ENCODE data around the gene SLFN13. TPM values are rescaled to one million over a fixed set of nuclear protein-coding genes. Genes with fewer than 3 reads are reported as not detected.
A peak's percentile ranks its signal among the peaks of the same experiment; 100 is the strongest.

Gene SLFN13
- total and polyA plus RNA-seq, 4 donors = 5.2 to 39.1 (median 12.9) TPM

DNA sequence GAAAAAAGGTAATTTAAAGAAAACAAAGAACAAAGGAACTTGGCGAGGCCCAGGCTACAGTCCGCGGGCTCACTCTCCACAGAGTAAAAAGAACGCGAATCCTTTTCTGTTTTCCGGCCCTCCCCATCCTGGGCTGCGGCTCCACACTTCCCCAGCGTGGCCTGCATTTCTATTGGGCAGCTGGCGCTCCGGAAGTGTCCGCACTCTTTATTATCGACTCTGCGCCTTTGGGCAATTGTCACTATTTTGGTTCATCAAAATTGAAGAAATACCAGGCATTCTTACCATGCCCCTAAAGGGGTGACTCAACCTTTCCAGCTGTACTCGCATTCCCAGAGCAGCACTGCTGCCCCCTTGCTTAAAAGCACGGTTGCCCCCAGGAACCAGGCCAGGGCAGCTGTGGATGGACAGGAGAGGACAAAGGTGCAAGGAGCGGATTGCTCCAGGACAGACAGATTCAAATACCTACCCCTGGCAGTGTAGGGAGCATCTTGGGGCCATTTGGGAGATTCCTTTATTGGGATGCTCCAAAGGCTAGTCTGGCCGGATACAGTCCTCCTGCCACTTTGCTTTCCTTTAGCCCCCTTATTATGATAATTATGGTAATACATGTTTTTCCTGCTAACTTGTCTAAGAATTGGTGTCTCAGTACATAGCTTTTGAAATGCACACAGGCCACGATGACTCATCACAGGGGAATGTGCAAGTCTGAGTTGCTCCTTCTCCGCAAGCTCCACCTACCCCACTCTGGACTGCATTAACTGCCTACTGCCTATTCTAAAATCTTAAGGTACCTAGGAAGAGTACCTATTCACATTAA lies 15.3 kb downstream of the SLFN13 start:
- WGBS, 2 donors = 9 to 12% methylated on average over 18 to 19 of the region's 19 CpGs
- peaks cover 0 to 9% (median 0%) of the 10 kb centered on the region in 3 donors for H3K27me3 ChIP-seq (ENCODE audit: control insufficient read depth in 3 of 3, insufficient read depth in 3 of 3, low read length in 2 of 3)
- TF ChIP-seq, protein P1, sequence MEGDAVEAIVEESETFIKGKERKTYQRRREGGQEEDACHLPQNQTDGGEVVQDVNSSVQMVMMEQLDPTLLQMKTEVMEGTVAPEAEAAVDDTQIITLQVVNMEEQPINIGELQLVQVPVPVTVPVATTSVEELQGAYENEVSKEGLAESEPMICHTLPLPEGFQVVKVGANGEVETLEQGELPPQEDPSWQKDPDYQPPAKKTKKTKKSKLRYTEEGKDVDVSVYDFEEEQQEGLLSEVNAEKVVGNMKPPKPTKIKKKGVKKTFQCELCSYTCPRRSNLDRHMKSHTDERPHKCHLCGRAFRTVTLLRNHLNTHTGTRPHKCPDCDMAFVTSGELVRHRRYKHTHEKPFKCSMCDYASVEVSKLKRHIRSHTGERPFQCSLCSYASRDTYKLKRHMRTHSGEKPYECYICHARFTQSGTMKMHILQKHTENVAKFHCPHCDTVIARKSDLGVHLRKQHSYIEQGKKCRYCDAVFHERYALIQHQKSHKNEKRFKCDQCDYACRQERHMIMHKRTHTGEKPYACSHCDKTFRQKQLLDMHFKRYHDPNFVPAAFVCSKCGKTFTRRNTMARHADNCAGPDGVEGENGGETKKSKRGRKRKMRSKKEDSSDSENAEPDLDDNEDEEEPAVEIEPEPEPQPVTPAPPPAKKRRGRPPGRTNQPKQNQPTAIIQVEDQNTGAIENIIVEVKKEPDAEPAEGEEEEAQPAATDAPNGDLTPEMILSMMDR (IDR thresholded peaks at IDR 0.05; ENCODE audit: control extremely low read depth, extremely low read depth) = no peak

DNA sequence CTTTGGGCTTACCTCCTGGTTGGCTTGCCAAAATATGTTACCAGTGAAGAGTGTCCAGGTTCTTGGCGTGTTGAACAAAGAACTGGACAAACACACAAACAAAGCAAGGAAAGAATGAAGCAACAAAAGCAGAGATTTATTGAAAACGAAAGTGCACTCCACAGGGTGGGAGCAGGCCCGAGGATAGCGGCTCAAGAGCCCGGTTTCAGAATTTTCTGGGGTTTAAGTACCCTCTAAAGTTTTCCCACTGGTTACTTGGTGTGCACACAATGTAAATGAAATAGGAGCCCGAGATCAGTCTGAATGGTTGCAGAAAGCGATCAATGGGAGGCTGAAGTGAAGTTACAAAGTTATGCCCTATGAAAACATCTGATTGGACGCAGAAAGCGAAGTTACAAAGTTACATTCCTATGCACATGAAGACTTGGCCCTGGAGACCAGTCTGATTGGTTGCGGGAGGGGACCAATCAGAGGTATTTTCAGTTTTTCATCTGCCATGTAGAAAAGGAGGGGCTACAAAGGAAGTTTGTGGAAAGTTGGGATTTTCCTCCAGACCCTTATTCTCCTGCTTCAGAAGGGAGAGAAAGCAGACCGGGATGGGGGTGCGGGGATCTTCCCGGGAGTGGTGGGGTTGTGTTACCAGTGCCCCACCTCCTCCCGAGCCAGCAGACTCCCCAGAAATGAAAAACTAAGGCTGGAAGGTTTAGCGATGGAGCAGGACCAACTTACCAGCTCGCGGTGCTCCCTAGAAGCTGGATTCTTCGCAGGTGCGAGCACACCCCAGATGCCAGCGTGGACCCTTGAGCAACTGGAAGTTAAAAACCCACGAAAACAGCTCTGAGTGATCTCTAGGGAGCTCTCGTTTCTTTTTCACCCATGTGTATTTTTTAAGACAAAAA lies 16.1 kb downstream of the SLFN13 start, which contains the start of gene SLFN12:
TSS of gene SLFN12 (minus strand) at position 325 of the 899 bp plus-strand sequence. CDS start 9,472 bp downstream, outside the sequence.
- Histone ChIP-seq H3K36me3 (ENCODE audit: control insufficient read depth in 4 of 4, insufficient read depth in 4 of 4, low read length in 4 of 4) (no peaks in the 10 kb centered on the region), H3K27me3 (ENCODE audit: control insufficient read depth in 3 of 3, insufficient read depth in 3 of 3, low read length in 2 of 3) (peaks cover 0 to 10% (median 0%) of the 10 kb centered on the region in 3 donors), H3K4me3 (peak within 1 kb of the TSS; percentile 62), H3K9me3 (ENCODE audit: control insufficient read depth in 4 of 4, insufficient read depth in 3 of 4, low read length in 3 of 4) (no peaks in the 10 kb centered on the region), H3K4me1 (ENCODE audit: control insufficient read depth in 5 of 5, insufficient read depth in 5 of 5, low read length in 5 of 5) (peaks cover 0 to 33% (median 8%) of the 10 kb centered on the region in 5 donors), H3K27ac (ENCODE audit: low read depth in 1 of 2, low read length in 1 of 2) (peak within 1 kb of the TSS; percentile 74 to 95), H3K9ac (ENCODE audit: insufficient read depth in 1 of 2, low read length in 2 of 2) (peak within 1 kb of the TSS; percentile 37 to 98)
- DNase-seq (peak; percentile 90 to 98 (median 98)), ATAC-seq (ENCODE audit: insufficient read depth, low FRiP score) (peak; percentile 88)
- TF ChIP-seq, protein P1 (IDR thresholded peaks at IDR 0.05; ENCODE audit: control extremely low read depth, extremely low read depth) = no peak
- 6 to 19% methylated on average over 22 of the region's 22 CpGs for WGBS, 2 donors

More for the DNA sequence above, 15.3 kb downstream of the SLFN13 start:
- Histone ChIP-seq H3K4me1 (ENCODE audit: control insufficient read depth in 5 of 5, insufficient read depth in 5 of 5, low read length in 5 of 5) (peaks cover 0 to 33% (median 8%) of the 10 kb centered on the region in 5 donors), H3K9ac (ENCODE audit: insufficient read depth in 1 of 2, low read length in 2 of 2) (peak overlapping the region in 1 of 2 donors; percentile 89), H3K27ac (ENCODE audit: low read depth in 1 of 2, low read length in 1 of 2) (peak overlapping the region; percentile 74 to 95), H3K4me3 (peak overlapping the region; percentile 62), H3K9me3 (ENCODE audit: control insufficient read depth in 4 of 4, insufficient read depth in 3 of 4, low read length in 3 of 4) (no peaks in the 10 kb centered on the region), H3K36me3 (ENCODE audit: control insufficient read depth in 4 of 4, insufficient read depth in 4 of 4, low read length in 4 of 4) (no peaks in the 10 kb centered on the region)
- DNase-seq = peak; percentile 87 to 96 (median 94)
- peak; percentile 85 for ATAC-seq (ENCODE audit: insufficient read depth, low FRiP score)

DNA sequence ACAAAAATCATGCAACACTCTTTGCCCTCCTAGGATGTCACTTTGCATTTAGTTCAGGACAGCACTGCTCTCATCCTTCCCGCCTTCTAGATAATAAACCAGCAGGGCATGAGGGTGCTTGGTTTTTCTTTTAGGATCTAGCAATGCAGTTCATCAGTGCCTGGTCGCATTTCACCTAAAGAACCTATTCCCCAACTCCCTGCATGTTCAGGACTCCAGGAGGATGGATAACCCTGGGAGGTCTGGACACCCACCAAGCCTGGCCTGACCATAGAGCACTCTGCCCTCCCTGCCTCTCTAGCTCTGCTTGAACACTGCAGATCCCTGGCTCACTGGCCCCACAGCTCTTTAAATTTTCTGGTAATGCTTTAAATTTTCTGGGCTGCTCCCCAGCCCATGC lies 18.9 kb downstream of the SLFN13 start:
- ATAC-seq (ENCODE audit: insufficient read depth, low FRiP score) (no peak), DNase-seq (no peak)
- Histone ChIP-seq H3K4me3 (no peak overlapping the region), H3K27ac (ENCODE audit: low read depth in 1 of 2, low read length in 1 of 2) (no peak overlapping the region), H3K27me3 (ENCODE audit: control insufficient read depth in 3 of 3, insufficient read depth in 3 of 3, low read length in 2 of 3) (peaks cover 0 to 18% (median 0%) of the 10 kb centered on the region in 3 donors), H3K9ac (ENCODE audit: insufficient read depth in 1 of 2, low read length in 2 of 2) (no peak overlapping the region), H3K9me3 (ENCODE audit: control insufficient read depth in 4 of 4, insufficient read depth in 3 of 4, low read length in 3 of 4) (no peaks in the 10 kb centered on the region), H3K36me3 (ENCODE audit: control insufficient read depth in 4 of 4, insufficient read depth in 4 of 4, low read length in 4 of 4) (no peaks in the 10 kb centered on the region), H3K4me1 (ENCODE audit: control insufficient read depth in 5 of 5, insufficient read depth in 5 of 5, low read length in 5 of 5) (peaks cover 0 to 31% (median 8%) of the 10 kb centered on the region in 5 donors)
- WGBS, 2 donors = 94 to 96% methylated on average over 2 of the region's 2 CpGs
- TF ChIP-seq, protein P1 (IDR thresholded peaks at IDR 0.05; ENCODE audit: control extremely low read depth, extremely low read depth) = no peak
